GM18873 (cell line): ENCODE measurements around the gene HS6ST1.

ENCODE experiments used
- ATAC-seq: cut with Tn5 transposase; IDR thresholded peaks from one replicate; pipeline ENCODE4 v1.9.1; 2021; ENCODE audit warnings: mild to moderate bottlenecking, moderate library complexity, moderate number of reproducible peaks; ENCODE audit not compliant: unreplicated experiment, low FRiP score

The HS6ST1 gene

GRCh38 chr2:128350736-128351135, 32.1 kb upstream of the HS6ST1 start:
- ATAC-seq: no peak

DNA sequence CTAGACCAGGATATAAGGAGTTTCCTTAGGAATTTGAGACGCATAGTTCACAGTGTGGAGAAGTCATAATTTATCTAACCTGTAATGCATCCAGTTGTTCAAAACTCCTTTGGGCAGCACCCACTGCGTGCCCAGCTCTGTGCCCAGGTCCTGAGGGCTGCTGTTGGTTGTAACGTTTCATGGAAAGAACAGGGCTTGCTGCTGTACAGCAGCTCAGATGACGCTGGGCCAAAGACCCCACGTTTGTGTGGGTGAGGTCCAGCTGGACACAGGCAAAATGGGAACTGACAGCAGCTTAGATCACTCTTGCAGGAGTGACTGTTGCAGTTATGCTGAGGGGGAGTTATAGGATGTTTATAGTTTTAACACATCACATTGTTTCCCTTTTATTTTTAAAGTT, 30.0 kb upstream of the HS6ST1 start:
- ATAC-seq: no peak

DNA sequence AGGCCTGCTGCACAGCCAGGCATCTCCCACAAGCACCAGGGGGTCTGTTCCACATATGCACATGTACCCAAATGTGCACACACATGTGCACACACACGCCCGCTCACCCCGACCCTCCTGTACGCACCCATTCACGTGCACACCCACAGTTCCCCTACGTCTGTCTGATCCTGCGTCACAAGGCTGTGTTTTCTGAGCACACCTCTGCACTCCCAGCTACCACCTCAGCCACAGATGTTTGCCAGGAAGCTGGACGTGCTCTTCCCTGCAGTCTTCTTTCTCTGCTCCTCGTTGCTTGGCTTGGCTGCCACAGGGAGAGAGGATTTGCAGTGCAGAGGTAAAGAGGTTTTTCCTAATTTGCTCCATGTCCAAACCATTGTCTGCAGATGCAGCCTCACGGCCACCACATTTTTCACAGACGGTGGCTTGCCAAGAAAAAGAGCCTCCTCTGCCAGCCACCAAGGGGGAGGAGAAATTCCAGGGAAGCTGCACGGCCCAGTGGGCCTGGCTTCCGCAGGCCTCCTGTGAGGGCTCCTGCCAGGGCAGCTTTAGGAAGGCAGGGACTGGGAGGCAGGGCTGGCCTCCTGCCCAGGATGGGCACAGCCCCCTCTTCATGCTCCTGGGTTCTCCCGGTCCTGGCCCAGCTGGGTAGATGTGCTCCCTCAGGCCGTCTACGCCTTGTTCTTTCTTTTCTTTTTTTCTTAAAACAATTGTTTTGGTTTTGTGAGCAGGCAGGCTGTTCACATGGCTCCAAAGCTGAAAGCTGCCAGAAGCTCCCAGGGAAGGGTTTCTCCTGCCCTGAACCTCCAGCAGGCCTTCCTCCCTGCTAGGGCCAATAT, 29.3 kb upstream of the HS6ST1 start:
- ATAC-seq: no peak

DNA sequence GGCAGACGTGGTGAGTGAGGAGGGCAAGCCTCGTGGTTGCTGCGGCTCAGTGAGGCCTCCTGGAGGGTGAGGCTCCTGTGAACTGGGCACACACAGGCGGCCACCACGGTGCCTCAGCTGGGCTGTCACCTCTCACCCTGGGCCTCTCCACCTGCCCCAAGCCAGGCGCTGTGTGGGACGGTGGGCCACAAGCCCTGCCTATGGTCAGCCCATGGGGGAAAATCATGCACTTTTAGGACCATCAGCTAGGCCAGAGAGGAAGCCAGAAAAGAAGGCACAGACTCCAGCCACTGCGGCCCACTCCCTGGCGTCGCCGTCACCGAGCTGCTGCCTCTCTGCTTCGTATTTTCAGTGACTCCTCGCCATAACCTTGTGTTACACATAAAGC, 28.5 kb upstream of the HS6ST1 start:
- no peak for ATAC-seq

DNA sequence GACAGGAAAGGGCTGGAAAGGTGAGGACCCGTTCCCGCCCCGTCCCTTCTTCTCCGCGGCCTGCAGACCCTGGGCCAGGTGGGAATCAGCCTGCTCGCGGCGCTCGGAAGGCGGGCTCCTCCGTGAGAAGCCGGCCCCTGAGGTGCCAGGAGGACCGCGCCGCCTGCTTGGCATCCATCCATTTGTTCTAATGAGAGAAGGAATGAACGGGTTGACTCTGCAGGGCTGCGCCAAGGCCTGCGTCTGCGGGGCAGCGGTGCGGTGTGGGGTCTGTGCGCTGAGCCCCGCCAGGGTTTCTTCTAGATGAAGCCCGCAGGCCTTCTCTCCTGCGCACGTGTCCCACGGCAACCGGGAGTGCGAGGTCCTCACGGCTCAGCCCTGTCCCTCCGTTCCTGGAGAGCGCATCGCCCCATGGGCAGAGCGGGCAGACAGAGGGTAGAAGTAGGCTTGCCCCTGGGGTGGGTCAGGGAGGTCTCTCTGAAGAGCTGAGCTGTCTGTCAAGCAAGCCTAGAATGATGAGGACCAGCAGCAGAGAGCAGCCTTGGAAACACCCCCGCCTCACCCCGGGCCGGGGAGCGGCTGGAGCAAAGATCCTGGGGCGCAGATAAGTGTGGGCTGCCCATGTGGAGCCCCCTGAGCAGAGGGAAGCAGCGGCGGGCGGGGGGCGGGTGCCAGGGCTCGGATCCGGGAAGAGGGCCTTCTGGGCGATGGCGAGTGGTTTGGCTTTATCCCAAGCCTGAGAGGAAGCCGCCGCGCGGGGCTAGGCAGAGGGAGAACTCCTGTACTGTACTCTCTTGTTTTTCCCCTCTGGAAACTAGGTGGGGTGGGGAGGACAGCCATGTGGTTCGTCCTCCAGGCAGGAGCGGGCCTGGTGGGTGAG, 27.9 kb upstream of the HS6ST1 start:
- ATAC-seq: no peak

GRCh38 chr2:128345436-128346165, 26.9 kb upstream of the HS6ST1 start:
- no peak for ATAC-seq

DNA sequence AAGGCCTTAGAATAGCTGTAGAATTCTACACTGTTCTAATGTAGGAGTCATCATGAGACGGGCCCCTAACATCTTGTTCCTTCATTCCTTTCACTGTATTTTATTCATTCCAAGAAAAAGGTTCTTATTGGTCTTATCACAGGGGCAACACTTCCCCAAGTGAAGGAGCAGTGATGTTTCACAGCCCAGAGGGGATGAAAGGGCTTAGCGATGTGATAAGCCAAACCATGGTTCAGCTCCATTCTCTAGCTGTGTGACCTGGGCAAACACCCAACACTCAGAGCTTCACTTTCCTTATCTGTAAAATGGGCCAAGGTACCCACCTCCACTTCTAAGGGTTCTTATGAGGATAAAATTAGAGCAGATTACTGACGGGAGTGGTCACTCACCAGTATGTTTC, 25.4 kb upstream of the HS6ST1 start:
- no peak for ATAC-seq

DNA sequence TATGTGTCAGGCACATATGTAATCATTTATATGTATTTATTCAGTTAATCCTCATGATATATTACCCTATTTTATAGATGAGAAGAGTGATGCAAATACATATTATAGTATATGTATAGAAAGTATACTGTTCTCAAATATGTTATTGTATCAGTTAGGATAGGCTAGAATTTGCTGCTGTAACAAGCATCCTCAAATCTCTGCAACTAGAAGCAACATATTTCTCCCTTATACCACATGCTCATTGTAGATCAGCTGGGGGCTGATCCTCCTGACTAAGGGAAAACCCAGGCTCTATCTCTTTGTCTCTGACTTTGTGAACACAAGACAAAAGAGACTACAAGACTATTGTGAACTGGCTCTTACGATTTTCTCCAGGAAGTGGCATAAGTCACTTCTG, 24.8 kb upstream of the HS6ST1 start:
- no peak for ATAC-seq

DNA sequence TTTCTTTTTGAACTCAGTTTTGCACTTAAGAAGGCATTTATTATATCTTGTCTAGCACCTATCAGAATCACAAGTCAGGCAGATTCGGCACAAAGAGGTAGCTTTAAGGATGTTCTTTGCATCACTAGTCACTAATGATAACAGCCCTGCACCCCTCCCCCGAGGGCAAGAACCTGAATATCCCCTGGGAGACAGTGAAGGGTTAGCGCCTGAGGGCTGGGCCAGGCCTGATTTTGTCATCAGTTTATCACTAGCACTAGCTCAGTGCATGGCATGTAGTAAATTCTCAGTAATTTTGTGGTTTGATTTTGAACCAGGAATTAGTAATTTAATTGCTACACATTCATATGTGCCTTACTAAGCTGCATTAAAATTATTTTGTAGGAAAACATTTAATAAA, 23.9 kb upstream of the HS6ST1 start:
- ATAC-seq: no peak

DNA sequence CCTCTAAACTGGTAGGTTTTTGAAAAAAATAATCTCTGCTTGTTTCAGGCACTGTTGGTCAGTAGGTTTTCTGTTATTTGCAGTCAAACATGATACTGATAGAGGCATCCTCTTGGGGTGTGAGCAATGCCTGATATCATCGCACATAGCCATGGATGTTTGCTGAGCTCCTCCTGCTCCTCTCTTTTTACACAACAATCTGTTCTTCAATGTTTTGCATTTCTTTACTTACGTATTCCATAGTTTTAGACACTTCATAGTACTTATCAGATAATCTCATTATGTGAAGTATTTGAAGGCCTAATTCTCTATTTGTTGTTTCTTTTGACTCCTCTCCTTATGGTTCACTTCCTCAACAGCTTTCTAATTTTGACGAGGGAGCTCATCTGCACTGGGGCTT, 23.0 kb upstream of the HS6ST1 start:
- ATAC-seq: no peak

DNA sequence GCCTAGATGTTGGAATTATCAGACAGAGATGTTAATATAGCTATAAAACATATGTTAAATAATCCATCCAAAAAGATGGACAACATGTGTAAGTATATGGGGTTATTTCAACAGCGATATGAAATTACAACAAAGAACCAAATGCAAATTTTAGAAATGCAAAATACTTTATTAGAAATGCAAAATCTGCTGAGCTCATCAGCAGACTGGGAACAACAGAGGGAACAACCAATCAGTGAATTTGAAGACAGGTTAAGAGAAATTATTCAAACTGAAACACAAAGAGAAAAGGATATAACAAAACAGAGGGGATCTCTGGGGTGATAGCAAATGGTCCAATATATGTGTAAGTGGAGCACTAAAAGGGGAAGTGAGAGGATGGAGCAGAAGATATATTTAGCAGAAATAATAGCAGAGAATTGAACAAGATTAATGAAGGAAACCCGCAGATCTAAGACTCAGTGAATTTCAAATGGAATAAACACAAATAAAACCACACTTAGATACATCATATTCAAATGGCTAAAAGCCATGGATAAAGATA, 13.5 kb upstream of the HS6ST1 start:
- ATAC-seq: no peak

GRCh38 chr2:128330583-128330982, 11.9 kb upstream of the HS6ST1 start:
- ATAC-seq: no peak

DNA sequence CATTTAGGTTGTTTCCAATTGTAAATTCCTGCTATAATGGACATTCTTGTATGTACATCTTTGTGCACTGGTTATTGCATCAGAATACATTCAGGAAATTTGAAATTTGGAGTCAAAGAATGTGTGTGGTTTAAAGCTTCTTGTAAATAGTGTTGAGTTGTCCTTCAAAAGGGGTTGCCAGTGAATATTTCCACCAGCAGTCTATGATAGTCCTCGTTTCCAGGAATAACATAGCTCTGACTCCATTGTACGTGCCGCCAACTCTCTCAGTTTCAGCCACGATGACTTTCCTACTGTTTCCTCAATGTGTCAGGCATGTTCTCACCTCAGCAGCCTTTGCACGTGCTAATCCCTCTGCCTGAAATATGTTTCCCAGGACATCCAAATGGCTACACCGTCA, 10.9 kb upstream of the HS6ST1 start:
- ATAC-seq: no peak

DNA sequence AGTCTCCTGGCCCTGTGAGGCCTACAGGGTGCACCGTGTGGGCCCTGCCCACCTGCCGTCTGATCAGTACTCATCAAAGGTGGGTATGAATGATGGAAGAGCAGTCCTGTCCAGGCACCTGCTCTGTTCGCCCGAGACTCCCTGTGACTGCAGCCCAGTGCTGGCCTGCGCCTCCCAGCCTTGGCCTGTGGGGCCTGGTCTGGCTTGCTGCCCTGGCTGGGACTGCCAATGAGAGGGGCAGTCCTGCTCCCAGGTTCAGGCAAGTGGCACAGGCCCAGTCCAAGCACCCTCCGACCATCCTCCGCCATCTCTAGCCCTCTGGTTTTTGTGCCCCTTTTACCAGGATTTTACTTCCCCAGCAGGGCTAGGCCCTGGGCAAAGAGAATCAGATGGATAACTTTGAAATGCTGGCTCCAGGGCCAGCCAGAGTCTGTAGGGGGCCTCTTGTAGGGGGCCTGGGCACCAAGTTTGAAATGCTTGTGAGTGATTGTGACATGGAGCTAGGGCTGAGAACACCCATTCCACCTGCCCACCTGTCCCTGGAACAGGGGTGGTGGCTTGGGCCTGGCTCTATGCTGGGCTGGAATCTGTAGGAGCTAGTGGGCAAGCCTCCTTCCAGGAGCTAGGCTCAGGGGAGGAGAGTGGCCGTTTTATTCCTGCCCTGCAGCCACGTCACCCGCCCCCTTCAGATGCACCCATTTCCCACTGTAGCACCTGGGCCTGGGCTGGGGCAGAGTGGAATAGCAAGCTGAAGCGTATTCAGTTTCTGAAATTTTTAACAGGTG, 8.7 kb upstream of the HS6ST1 start:
- ATAC-seq: no peak

GRCh38 chr2:128326346-128326745, 7.7 kb upstream of the HS6ST1 start:
- ATAC-seq: no peak

DNA sequence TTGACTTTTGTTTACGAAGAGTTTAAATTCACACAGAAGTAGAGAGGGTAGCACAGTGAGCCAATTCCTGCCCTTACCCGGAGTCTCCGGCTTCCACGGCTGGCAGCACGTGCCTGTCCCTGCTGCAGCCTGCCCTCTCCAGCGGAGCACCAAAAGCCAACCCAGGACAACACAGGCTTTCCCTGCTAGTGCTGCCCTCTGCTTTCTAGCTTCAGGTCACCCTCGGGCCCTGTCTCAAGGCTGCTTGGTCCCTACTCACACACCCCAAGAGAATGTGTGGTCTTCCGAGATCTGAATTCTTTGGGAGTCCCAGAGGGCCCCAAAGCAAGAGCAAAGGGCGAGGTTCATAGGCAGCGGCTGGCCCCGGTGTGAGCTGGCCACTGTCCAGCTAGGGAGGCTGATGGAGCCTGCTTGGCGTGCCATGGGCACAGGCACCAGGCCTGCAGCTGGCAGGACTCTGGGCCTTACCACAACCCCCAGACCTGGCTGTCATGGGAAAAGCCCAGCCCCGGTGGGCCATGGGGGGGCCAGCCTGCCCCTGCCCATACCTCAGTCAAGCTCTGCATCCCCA, 7.0 kb upstream of the HS6ST1 start:
- ATAC-seq: no peak

DNA sequence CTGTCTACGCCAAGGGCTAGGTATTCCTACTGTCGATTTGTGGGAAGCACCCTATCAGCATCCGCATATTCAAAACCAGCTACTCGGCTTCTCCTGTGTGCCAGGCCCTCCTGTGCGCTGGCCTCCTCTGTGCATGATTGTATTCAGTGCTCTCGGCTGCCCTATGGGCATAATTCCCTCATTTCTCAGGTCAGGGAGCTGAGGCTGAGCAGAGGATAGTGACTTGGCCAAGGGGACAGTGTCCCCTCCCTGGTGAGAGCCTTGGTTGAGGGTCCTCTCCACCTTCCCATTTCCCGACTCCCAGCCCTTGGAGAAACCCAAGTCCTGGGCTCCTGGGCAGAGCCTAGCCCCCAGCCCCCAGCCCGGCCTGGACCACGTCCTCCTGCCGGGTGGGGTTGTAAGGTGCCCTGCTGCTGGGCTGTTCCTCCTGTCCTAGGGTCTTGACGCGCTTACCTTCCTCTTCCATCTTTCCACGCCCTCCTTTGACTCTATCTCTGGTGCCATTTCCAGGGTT, 6.3 kb upstream of the HS6ST1 start:
- ATAC-seq: no peak

DNA sequence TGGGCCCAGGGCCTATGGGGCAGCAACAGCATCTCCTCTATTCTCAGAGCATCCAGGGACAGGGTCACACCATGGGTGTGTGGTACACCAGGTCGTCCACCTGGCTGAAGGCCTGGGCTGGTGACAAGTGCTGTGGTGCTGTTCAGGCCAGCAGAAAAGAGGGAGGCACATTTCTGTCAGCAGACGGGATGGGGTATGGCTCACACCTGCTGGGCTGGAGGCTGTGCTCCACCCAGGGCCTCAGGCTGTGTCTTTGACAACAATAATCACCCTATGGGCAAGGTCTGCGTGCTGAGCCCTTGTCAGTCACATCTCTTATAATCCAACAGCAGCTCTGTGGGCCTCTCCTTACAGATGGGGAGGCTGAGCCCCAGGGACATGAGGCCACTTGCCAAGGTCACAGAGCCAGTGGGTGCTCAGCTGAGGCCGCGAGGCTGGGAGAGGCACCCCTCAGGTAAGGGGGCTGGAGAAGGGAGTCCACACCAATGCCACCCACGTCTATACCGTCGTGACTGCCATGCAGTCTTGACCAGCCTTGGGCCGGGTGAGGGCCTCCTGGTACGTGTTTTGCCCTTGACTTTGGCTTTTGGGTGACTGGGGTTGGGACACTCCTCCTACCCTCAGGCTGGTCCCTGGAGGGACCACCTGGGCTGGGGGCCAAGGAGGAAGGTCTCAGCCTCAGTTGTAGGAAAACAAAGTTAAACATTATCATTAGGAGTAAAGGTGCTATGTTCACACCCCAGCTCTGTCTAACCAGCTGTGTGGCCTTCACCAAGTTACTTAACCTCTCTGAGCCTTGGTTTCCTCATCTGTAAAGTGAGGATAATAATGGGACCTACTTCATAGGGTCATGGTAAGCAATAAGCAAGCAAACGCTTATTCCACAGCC, 5.6 kb upstream of the HS6ST1 start:
- ATAC-seq: no peak

GRCh38 chr2:128323555-128323931, 4.9 kb upstream of the HS6ST1 start:
- ATAC-seq: no peak
